ENCODE data around the gene OR4M1. TPM values are rescaled to one million over a fixed set of nuclear protein-coding genes. Genes with fewer than 3 reads are reported as not detected.
"Not testable (repeated sequence)": the region's sequence is repeated elsewhere in the genome, so short reads cannot be mapped to it uniquely, and the experiment has no call there.

The OR4M1 gene
- total RNA-seq, 1 experiment from 2014 or later = not detected

DNA sequence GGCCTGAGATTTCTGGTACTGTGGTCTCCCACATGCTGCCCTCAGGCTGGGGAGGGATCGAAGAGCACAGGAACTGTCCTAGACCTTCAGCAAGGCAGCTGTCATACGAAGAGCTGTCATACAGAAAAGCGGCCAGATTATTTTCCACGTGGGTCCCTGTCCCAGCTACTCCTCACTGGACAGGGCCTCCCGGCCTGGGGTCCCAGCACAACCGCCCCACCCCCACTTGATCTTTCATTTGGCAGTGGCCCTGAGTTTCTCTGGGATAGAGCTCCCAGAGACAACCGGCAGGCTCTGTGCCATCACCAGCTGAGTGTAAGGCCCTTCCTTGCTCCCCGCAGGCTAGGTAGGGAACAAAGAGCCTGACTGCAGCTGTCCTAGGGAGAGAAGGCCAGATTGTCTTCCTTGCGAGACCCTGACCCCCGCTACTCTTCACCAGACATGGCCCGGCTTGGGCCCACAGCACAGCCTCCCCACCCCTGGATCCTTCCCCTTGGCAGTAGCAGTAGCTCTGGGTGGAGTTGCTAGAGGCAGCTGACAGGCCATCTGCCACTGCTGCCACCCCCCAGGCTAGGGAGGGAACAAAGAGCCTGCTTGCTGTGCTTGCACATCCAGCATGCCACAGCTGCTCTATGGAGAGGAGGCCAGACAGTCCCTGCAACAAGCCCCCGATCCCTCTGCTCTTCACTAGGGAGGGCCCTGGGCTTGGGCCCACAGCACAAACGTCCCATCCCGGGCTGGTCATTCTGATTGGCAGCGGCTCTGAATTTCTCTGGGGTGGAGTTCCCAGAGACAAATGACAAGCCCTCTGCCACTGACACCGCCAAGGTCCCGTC lies 27.2 kb downstream of the OR4M1 start:
- Histone ChIP-seq H3K4me1 (no peaks in the 10 kb centered on the region), H3K36me3 (no peaks in the 10 kb centered on the region), H3K4me3 (no peak overlapping the region), H3K27ac (no peak overlapping the region), H3K9me3 (replicated peaks) (no peaks in the 10 kb centered on the region), H3K27me3 (no peaks in the 10 kb centered on the region)
- DNase-seq = peak; percentile 60 to 61

DNA sequence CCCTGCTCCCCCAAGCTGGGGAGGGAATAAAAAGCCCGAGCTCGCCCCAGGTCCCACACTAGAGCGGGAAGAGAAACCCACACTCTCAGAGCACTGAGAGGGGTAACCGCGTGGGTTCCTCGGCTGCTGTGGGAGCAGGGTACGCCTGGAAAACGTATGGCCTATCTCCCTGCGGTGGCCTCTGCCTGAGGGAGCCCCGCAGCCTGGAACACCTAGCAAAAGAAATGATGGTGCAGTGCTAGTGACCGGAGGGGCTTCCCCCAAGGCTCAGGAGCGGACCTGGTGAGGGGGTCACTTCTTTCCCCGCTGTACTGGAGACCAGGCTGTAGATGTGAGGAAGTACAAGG lies 27.8 kb downstream of the OR4M1 start:
- no peaks in the 10 kb centered on the region for H3K36me3 ChIP-seq
- H3K4me3 ChIP-seq = no peak overlapping the region
- H3K9me3 ChIP-seq (replicated peaks) = no peaks in the 10 kb centered on the region

DNA sequence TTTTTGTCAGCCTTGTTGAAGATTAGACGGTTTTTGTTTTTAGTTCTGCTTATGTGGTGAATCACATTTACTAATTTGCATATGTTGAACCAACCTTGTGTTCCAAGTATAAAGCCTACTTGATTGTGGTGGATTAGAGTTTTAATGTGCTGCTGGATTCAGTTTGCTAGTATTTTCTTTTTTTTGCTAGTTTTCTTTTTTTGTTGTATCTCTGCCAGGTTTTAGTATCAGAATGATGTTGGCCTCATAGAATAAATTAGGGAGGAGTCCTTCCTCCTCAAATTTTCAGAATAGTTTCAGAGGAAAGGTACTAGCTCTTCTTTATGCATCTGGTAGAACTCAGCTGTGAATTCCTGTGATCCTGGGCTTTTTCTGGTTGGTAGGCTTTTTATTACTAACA lies 30.2 kb downstream of the OR4M1 start, which contains the start of gene OR4N2:
Gene OR4N2, plus strand, starts transcription at position 301 of the 400 bp plus-strand sequence. CDS start 23,679 bp downstream, outside the sequence.
- H3K36me3 ChIP-seq; H3K4me3 ChIP-seq; H3K4me1 ChIP-seq; DNase-seq; H3K9me3 ChIP-seq (replicated peaks); H3K27me3 ChIP-seq; H3K27ac ChIP-seq: not testable (repeated sequence)

More for the DNA sequence above, 27.8 kb downstream of the OR4M1 start:
- Histone ChIP-seq H3K27ac (no peak overlapping the region), H3K27me3 (no peaks in the 10 kb centered on the region), H3K4me1 (no peaks in the 10 kb centered on the region)
- no peak for DNase-seq

GRCh38 chr14:19813171-19813920 lies 40.0 kb downstream of the OR4M1 start:
- not testable (repeated sequence) for H3K27ac ChIP-seq; H3K36me3 ChIP-seq; H3K9me3 ChIP-seq (replicated peaks); H3K27me3 ChIP-seq; H3K4me1 ChIP-seq; H3K4me3 ChIP-seq
- DNase-seq = peak in 1 of 2 experiments; percentile 1

DNA sequence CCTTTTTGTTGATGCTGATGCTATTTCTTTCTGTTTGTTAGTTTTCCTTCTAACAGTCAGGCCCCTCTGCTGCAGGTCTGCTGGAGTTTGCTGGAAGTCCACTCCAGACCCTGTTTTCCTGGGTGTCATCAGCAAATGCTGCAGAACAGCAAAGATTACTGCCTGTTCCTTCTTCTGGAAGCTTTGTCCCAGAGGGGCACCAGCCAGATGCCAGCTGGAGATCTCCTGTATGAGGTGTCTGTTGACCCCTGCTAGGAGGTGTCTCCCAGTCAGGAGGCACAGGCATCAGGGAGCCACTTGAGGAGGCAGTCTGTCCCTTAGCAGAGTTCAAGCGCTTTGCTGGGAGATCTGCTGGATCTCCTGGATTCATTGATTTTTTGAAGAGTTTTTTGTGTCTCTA lies 46.6 kb downstream of the OR4M1 start:
- not testable (repeated sequence) for H3K27ac ChIP-seq; H3K36me3 ChIP-seq; H3K4me1 ChIP-seq; H3K27me3 ChIP-seq; H3K4me3 ChIP-seq; DNase-seq; H3K9me3 ChIP-seq (replicated peaks)

- not testable (repeated sequence) for H3K27me3 ChIP-seq; H3K27ac ChIP-seq; H3K4me1 ChIP-seq; H3K9me3 ChIP-seq (replicated peaks); DNase-seq; H3K36me3 ChIP-seq; H3K4me3 ChIP-seq
Measured at GRCh38 chr14:19821016-19821415, 47.7 kb downstream of the OR4M1 start.

- no peak for DNase-seq
Measured at GRCh38 chr14:19823178-19823577, 49.9 kb downstream of the OR4M1 start.

GRCh38 chr14:19823765-19824164 lies 50.5 kb downstream of the OR4M1 start:
- Histone ChIP-seq H3K36me3 (no peaks in the 10 kb centered on the region), H3K9me3 (replicated peaks) (no peaks in the 10 kb centered on the region), H3K4me3 (no peak overlapping the region), H3K4me1 (no peaks in the 10 kb centered on the region), H3K27me3 (no peaks in the 10 kb centered on the region), H3K27ac (no peak overlapping the region)
- DNase-seq = no peak

More at GRCh38 chr14:19823178-19823577, 49.9 kb downstream of the OR4M1 start:
- H3K27me3 ChIP-seq = no peaks in the 10 kb centered on the region
- no peaks in the 10 kb centered on the region for H3K4me1 ChIP-seq
- no peak overlapping the region for H3K27ac ChIP-seq
- no peak overlapping the region for H3K4me3 ChIP-seq
- no peaks in the 10 kb centered on the region for H3K9me3 ChIP-seq (replicated peaks)
- no peaks in the 10 kb centered on the region for H3K36me3 ChIP-seq

GRCh38 chr14:19827626-19828244 lies 54.4 kb downstream of the OR4M1 start:
- H3K4me3 ChIP-seq; DNase-seq; H3K4me1 ChIP-seq; H3K36me3 ChIP-seq; H3K27me3 ChIP-seq; H3K27ac ChIP-seq; H3K9me3 ChIP-seq (replicated peaks): not testable (repeated sequence)

- H3K36me3 ChIP-seq = no peaks in the 10 kb centered on the region
- no peak for DNase-seq
Measured at GRCh38 chr14:19828314-19828713, 55.0 kb downstream of the OR4M1 start.

More at GRCh38 chr14:19828314-19828713, 55.0 kb downstream of the OR4M1 start:
- Histone ChIP-seq H3K9me3 (replicated peaks) (no peaks in the 10 kb centered on the region; the same call in 1 of the 2 replicates), H3K4me1 (no peaks in the 10 kb centered on the region), H3K27me3 (no peaks in the 10 kb centered on the region), H3K27ac (no peak overlapping the region), H3K4me3 (no peak overlapping the region)

Other genes with a start within 250 kb of the OR4M1 start
- not detected in 2 replicates for gene OR11H2, start 59.6 kb upstream of the OR4M1 start, total RNA-seq (2014; rRNA removed; shearing (Covaris generic))
- not detected in 2 replicates for gene OR4Q3, start 29.9 kb upstream of the OR4M1 start, total RNA-seq (2014; rRNA removed; shearing (Covaris generic))
- not detected in 2 replicates for gene OR4N2, start 30.3 kb downstream of the OR4M1 start, total RNA-seq (2014; rRNA removed; shearing (Covaris generic))
- not detected in 2 replicates for gene OR4K2, start 101.6 kb downstream of the OR4M1 start, total RNA-seq (2014; rRNA removed; shearing (Covaris generic))
- not detected in 2 replicates for gene OR4K5, start 147.1 kb downstream of the OR4M1 start, total RNA-seq (2014; rRNA removed; shearing (Covaris generic))
- gene OR4K1, start 157.4 kb downstream of the OR4M1 start, total RNA-seq (2014; rRNA removed; shearing (Covaris generic)) = not detected in 2 replicates
- gene OR4K15, start 202.1 kb downstream of the OR4M1 start, total RNA-seq (2014; rRNA removed; shearing (Covaris generic)) = not detected in 2 replicates
- not detected in 2 replicates for gene OR4Q2, start 228.7 kb downstream of the OR4M1 start, total RNA-seq (2014; rRNA removed; shearing (Covaris generic))
- not detected in 2 replicates for gene OR4K14, start 245.8 kb downstream of the OR4M1 start, total RNA-seq (2014; rRNA removed; shearing (Covaris generic))